Endothelial cell of umbilical vein (primary cell): Measurements from ENCODE around the gene EXOC3L1. TPM values are rescaled to one million over a fixed set of nuclear protein-coding genes. Genes with fewer than 3 reads are reported as not detected.

Experiments used
- BruUV-seq: library from RNA; stranded (reverse); fragments of 400-500 nt; replicated peaks from 2 replicates; lab custom pipeline; 2021; lab: Mats Ljungman, UMichigan
- CTCF ChIA-PET: fragments of 300-600, 350-600 bp; sonication (Branson Sonifier 250); formaldehyde crosslinking; loops from one replicate; lab custom pipeline; 2021; ENCODE audit warnings: antibody characterized with exemption, inconsistent platforms; lab: Charles Lee
- POLR2A ChIA-PET: fragments of 300-600, 350-600 bp; sonication (Branson Sonifier 250); formaldehyde crosslinking; loops from one replicate; lab custom pipeline; 2021; ENCODE audit warnings: antibody characterized with exemption, inconsistent platforms; lab: Charles Lee
- DNase-seq: peaks from one replicate; pipeline ENCODE4 v3.0.0-alpha.2; 2011; ENCODE audit warnings: low read depth, low spot score
- FAIRE-seq: peaks from 2 replicates; lab custom pipeline; 2011; peaks lifted over from hg19 to GRCh38; lab: Jason Lieb, UNC
- H2AFZ ChIP-seq: 2 replicates; pipeline ENCODE4 v1.6.0; 2012; ENCODE audit warnings: low read depth, low read length, control low read depth, inconsistent platforms
- H3K27ac ChIP-seq: 2 replicates; pipeline ENCODE4 v1.5.1; 2011; ENCODE audit warnings: low read depth, mild to moderate bottlenecking, control low read depth, low read length, moderate library complexity; ENCODE audit not compliant: insufficient read depth
- H3K27me3 ChIP-seq, 2 experiments: 2 replicates each; pipeline versions ENCODE4 v1.6.0 to v1.6.1; 2011; ENCODE audit warnings: low read length in 2 of 2, mixed read lengths in 1 of 2; ENCODE audit not compliant: control insufficient read depth in 2 of 2, insufficient read depth in 2 of 2
- H3K36me3 ChIP-seq, 2 experiments: 2 replicates in 1 of 2; 3 replicates in 1 of 2; pipeline ENCODE4 v1.5.1; 2011; ENCODE audit warnings: low read length in 2 of 2, mild to moderate bottlenecking in 1 of 2, moderate library complexity in 1 of 2; ENCODE audit not compliant: control insufficient read depth in 2 of 2, insufficient read depth in 2 of 2; ENCODE audit errors: extremely low read depth in 1 of 2
- H3K4me1 ChIP-seq: 3 replicates; pipeline ENCODE4 v1.5.1; 2011; ENCODE audit warnings: mild to moderate bottlenecking, low read length; ENCODE audit not compliant: control insufficient read depth, insufficient read depth; ENCODE audit errors: extremely low read depth
- H3K4me2 ChIP-seq: 2 replicates; pipeline ENCODE4 v1.6.1; 2011; ENCODE audit warnings: low read length, control low read depth, mixed read lengths; ENCODE audit not compliant: insufficient read depth
- H3K4me3 ChIP-seq, 3 experiments: fragments of 200-600 bp in 1 of 3; sonication (generic), shearing (Covaris generic) in 1 of 3; replicated peaks in 1 of 3; 2 replicates each; pipeline ENCODE4 v1.5.1; 2011 to 2016; ENCODE audit warnings: control low read depth in 3 of 3, low read length in 3 of 3, mild to moderate bottlenecking in 2 of 3, inconsistent platforms in 1 of 3, low read depth in 1 of 3, moderate library complexity in 1 of 3; ENCODE audit not compliant: insufficient read depth in 1 of 3
- H3K79me2 ChIP-seq: 2 replicates; pipeline ENCODE4 v1.6.0; 2012; ENCODE audit warnings: low read length, inconsistent platforms; ENCODE audit not compliant: control insufficient read depth, insufficient read depth
- H3K9ac ChIP-seq: replicated peaks from 2 replicates; pipeline ENCODE3; 2011; ENCODE audit warnings: low read length, control low read depth; ENCODE audit not compliant: insufficient read depth; ENCODE audit errors: extremely low read depth
- H3K9me1 ChIP-seq: replicated peaks from 3 replicates; pipeline ENCODE4 v1.6.0; 2011; ENCODE audit warnings: mild to moderate bottlenecking, low read length; ENCODE audit not compliant: control insufficient read depth, insufficient read depth; ENCODE audit errors: extremely low read depth
- H3K9me3 ChIP-seq: replicated peaks from 2 replicates; pipeline ENCODE4 v1.5.1; 2012; ENCODE audit warnings: low read length, inconsistent platforms; ENCODE audit not compliant: control insufficient read depth, insufficient read depth
- H4K20me1 ChIP-seq: replicated peaks from 2 replicates; pipeline ENCODE3; 2011; ENCODE audit warnings: mild to moderate bottlenecking, low read length; ENCODE audit not compliant: control insufficient read depth, insufficient read depth; ENCODE audit errors: extremely low read depth
- EZH2 ChIP-seq: IDR thresholded peaks from 2 replicates; pipeline ENCODE4 v1.6.1; 2012; ENCODE audit warnings: borderline replicate concordance, low read depth, mild to moderate bottlenecking, moderate library complexity, low read length, inconsistent platforms; ENCODE audit not compliant: severe bottlenecking
- FOS ChIP-seq: IDR thresholded peaks from 2 replicates; pipeline ENCODE4 v1.6.1; 2011; ENCODE audit warnings: mild to moderate bottlenecking, low read length, moderate library complexity, borderline replicate concordance; ENCODE audit not compliant: insufficient read depth
- GATA2 ChIP-seq: IDR thresholded peaks from 2 replicates; pipeline ENCODE4 v1.7.0; 2011; ENCODE audit warnings: low read depth, mild to moderate bottlenecking, moderate library complexity, mixed read lengths, low read length; ENCODE audit not compliant: insufficient read length, insufficient read depth
- JUN ChIP-seq: IDR thresholded peaks from 2 replicates; pipeline ENCODE4 v1.6.1; 2011; ENCODE audit warnings: borderline replicate concordance, low read depth; ENCODE audit not compliant: insufficient read length, insufficient read depth
- MYC ChIP-seq: IDR thresholded peaks from one replicate; pipeline ENCODE4 v1.6.1; 2011; ENCODE audit warnings: mild to moderate bottlenecking, low read depth, low read length
- POLR2A ChIP-seq: IDR thresholded peaks from 2 replicates; pipeline ENCODE4 v1.6.1; 2012; ENCODE audit warnings: low read depth, mild to moderate bottlenecking, control low read depth, low read length
- POLR2AphosphoS5 ChIP-seq: IDR thresholded peaks from 2 replicates; pipeline ENCODE4 v1.6.1; 2012; ENCODE audit warnings: low read depth, mild to moderate bottlenecking, control low read depth, low read length, moderate library complexity; ENCODE audit not compliant: insufficient read depth
- dilution Hi-C: fragments of 300-500 bp; cut with MboI; formaldehyde crosslinking; loops from one replicate; pipeline ENCODE4 v1.15.0; 2019; ENCODE audit warnings: low sequenced_read_pairs; ENCODE audit not compliant: extremely low pct_ligation_motif_present
- intact Hi-C: fragments of 100-400 bp; cut with micrococcal nuclease; formaldehyde crosslinking; loops from one replicate; pipeline ENCODE4 v1.10.0; 2022
- polyA plus RNA-seq, 4 experiments: library from polyadenylated mRNA; depleted of rRNA in 3 of 4; stranded (reverse) in 3 of 4; unstranded in 1 of 4; fragments of >200 nt; gene quantifications; 2 replicates each; pipeline versions ENCODE4 v1.2.1 to v1.2.3, GENCODE V29; 2011 to 2012; ENCODE audit warnings: missing spikeins in 1 of 4
- total RNA-seq: library from RNA; stranded (reverse); gene quantifications from 2 replicates; pipeline ENCODE4 v1.2.3, GENCODE V29; 2021
- TF ChIP-seq, protein P1 (sequence below), 2 donors: IDR thresholded peaks; 1 replicate in 1 of 2; 2 replicates in 1 of 2; pipeline ENCODE4 v1.5.1; 2011; ENCODE audit warnings: low read length in 2 of 2, mild to moderate bottlenecking in 2 of 2, moderate library complexity in 2 of 2, control low read depth in 1 of 2, inconsistent platforms in 1 of 2, low read depth in 1 of 2; ENCODE audit not compliant: insufficient read depth in 1 of 2; ENCODE audit errors: extremely low read depth in 1 of 2
- TF ChIP-seq, protein P2 (sequence below): IDR thresholded peaks from 2 replicates; pipeline ENCODE4 v1.6.1; 2011; ENCODE audit not compliant: insufficient read depth, insufficient read length

EXOC3L1 gene
- total and polyA plus RNA-seq, 2 donors (not counting 3 experiments of a cell fraction or from before 2014, with no cell fraction given) = 10.8 to 11.6 TPM

DNA sequence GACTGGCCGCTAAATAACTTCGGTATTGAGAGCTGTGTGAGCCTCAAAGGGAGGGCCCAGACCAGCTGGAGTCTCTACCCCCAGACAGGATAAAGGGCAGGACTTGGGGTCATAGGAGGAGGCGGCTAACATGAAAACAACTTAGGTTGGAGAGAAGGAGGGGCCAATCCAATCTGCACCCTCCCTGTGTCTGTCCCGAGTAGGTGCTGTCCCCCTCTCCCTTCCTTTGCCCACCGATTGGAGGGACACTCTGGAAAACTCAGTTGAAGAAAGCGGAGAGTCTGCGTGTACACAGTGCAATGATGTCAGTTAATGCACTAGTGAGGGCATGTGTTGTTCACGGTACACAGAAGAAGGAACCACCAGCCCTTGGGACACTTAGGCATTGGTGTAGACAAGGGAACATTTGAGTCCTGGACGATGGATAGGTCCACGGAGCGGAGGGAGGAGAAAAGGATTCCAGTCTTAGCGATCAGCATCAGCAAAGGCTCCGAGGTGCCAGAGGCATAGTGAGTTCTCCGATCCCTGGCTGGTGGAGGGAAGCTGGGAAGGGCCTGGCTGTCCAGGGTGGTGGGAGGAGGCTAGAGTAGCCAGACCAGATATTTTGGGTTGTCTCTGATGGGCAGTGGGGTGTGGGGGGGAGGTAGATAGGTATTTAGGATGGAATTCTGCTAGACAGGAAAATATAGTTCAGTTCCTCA, 18.8 kb downstream of the EXOC3L1 start:
- Histone ChIP-seq H3K27me3 (peaks cover 7 to 12% of the 10 kb centered on the region in 2 experiments), H3K79me2 (no peaks in the 10 kb centered on the region), H3K4me2 (peak overlapping the region; percentile 71), H3K4me1 (peaks cover 27% of the 10 kb centered on the region), H3K9me1 (no peaks in the 10 kb centered on the region), H3K27ac (peak overlapping the region; percentile 74), H4K20me1 (no peaks in the 10 kb centered on the region), H2AFZ (peak overlapping the region; percentile 73), H3K36me3 (no peaks in the 10 kb centered on the region), H3K9me3 (no peaks in the 10 kb centered on the region), H3K4me3 (peak overlapping the region in 2 of 3 experiments; percentile 34 to 35), H3K9ac (peak overlapping the region; percentile 72)
- CTCF ChIA-PET = interaction anchor here (1.0 to 4.2 kb wide), 8 partner anchors 11 to 303 kb away, joined by 3 to 29 read pairs (median 8); partner anchors contain the start of genes EXOC3L1, FBXL8, MATCAP1 and TRADD
- FAIRE-seq (peak; percentile 54), DNase-seq (no peak)
- dilution Hi-C loops = no loop called here
- POLR2A ChIA-PET = interaction anchor here (0.9 to 1.2 kb wide), 3 partner anchors 9 to 12 kb away, joined by 3 to 6 read pairs (median 3); partner anchors contain the start of genes FBXL8 and TRADD
- intact Hi-C loops = no loop called here
- TF ChIP-seq POLR2AphosphoS5 = peak; percentile 24
- no peak for TF ChIP-seq MYC
- BruUV-seq = TSS peak; percentile 47

DNA sequence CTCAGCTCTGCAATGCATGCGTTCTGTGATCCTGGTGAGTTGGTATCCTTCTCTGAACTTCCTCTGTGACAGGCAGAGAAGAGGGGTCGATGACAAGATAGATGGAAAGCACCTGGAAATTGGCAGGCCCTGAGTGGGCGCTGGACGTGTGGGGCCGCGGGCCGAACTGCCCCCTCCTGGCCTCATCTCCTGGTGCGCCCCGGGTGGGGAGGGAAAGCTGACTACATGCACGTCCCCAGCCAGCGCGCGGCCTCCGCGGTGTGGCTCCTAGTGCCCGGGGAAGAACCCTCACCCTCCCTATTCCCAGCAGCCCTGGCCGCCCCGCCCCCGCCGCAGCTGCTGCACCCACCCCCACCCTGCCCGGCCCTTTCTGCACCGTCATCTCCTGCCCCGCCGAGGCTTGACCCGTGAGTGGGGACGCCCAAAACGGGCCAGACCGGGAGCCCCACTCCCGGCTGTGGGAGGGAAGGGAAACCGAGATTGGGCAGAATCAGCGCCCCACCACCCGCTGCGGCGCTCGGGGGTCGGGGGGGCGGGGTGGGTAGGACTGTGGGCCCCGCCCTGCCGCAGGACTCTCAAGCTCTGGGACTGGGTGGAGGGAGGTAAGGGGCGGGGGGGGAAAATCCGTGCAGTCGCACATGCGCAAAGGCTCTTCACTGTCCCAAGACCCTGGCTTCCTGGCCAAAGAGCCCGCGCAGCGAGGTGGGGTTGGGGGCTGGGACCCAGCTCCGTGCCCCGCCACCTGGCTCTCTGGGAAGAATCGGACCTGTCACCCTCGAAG, 19.6 kb downstream of the EXOC3L1 start, which contains the start of gene NOL3:
Gene NOL3, plus strand, starts transcription at position 371 of the 781 bp plus-strand sequence.
- TF ChIP-seq MYC (no peak), POLR2AphosphoS5 (peak; percentile 47), EZH2 (no peak), JUN (no peak), FOS (no peak), POLR2A (peak; percentile 63), GATA2 (no peak)
- TF ChIP-seq, protein P1, sequence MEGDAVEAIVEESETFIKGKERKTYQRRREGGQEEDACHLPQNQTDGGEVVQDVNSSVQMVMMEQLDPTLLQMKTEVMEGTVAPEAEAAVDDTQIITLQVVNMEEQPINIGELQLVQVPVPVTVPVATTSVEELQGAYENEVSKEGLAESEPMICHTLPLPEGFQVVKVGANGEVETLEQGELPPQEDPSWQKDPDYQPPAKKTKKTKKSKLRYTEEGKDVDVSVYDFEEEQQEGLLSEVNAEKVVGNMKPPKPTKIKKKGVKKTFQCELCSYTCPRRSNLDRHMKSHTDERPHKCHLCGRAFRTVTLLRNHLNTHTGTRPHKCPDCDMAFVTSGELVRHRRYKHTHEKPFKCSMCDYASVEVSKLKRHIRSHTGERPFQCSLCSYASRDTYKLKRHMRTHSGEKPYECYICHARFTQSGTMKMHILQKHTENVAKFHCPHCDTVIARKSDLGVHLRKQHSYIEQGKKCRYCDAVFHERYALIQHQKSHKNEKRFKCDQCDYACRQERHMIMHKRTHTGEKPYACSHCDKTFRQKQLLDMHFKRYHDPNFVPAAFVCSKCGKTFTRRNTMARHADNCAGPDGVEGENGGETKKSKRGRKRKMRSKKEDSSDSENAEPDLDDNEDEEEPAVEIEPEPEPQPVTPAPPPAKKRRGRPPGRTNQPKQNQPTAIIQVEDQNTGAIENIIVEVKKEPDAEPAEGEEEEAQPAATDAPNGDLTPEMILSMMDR (IDR thresholded peaks at IDR 0.05; ENCODE audit: extremely low read depth in 1 of 2, insufficient read depth in 1 of 2, low read depth in 1 of 2, low read length in 2 of 2) = peak in 1 of 2 donors; percentile 6
- TF ChIP-seq, protein P2, sequence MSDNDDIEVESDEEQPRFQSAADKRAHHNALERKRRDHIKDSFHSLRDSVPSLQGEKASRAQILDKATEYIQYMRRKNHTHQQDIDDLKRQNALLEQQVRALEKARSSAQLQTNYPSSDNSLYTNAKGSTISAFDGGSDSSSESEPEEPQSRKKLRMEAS = no peak
- no peaks in the 10 kb centered on the region for H3K9me1 ChIP-seq
- FAIRE-seq (peak; percentile 76), DNase-seq (peak; percentile 88)
- H3K4me3 ChIP-seq = peak within 1 kb of the TSS; percentile 29 to 50 (median 34)
- intact Hi-C loops = no loop called here
- H4K20me1 ChIP-seq = no peaks in the 10 kb centered on the region
- no peaks in the 10 kb centered on the region for H3K9me3 ChIP-seq
- H3K27me3 ChIP-seq = peaks cover 13 to 19% of the 10 kb centered on the region in 2 experiments
- peak within 1 kb of the TSS; percentile 77 for H3K4me2 ChIP-seq
- BruUV-seq = no TSS peak
- no peaks in the 10 kb centered on the region for H3K36me3 ChIP-seq
- H3K27ac ChIP-seq = peak within 1 kb of the TSS; percentile 74
- ChIA-PET POLR2A (interaction anchor here (0.9 to 1.2 kb wide), 3 partner anchors 9 to 11 kb away, joined by 3 to 6 read pairs (median 3); partner anchors contain the start of genes FBXL8 and TRADD), CTCF (interaction anchor here (1.0 to 4.2 kb wide), 13 partner anchors 8 to 302 kb away, joined by 3 to 29 read pairs (median 7); partner anchors contain the start of genes EXOC3L1, FBXL8, MATCAP1 and TRADD)
- no peaks in the 10 kb centered on the region for H3K79me2 ChIP-seq
- peaks cover 27% of the 10 kb centered on the region for H3K4me1 ChIP-seq
- peak within 1 kb of the TSS; percentile 72 for H3K9ac ChIP-seq
- peak within 1 kb of the TSS; percentile 80 for H2AFZ ChIP-seq
- dilution Hi-C loops = no loop called here
